HepG2 (cell line): ENCODE results near the gene MICAL1. TPM values are rescaled to one million over a fixed set of nuclear protein-coding genes. Genes with fewer than 3 reads are reported as not detected.

Experiments used
- AHR ChIP-seq: IDR thresholded peaks from 2 replicates; pipeline ENCODE4 v1.6.1; 2018; ENCODE audit warnings: missing genetic modification reagents, missing compliant biosample characterization
- AKNA ChIP-seq: sonication (generic); formaldehyde crosslinking; IDR thresholded peaks from 2 replicates; pipeline ENCODE4 v1.4.0; 2020; ENCODE audit warnings: missing genetic modification reagents, borderline replicate concordance
- CC2D1A ChIP-seq: sonication (generic); formaldehyde crosslinking; IDR thresholded peaks from 2 replicates; pipeline ENCODE4 v1.8.1; 2023; ENCODE audit warnings: mild to moderate bottlenecking, missing genetic modification reagents
- DPF2 ChIP-seq: sonication (generic); formaldehyde crosslinking; IDR thresholded peaks from 2 replicates; pipeline ENCODE4 v1.4.0; 2020; ENCODE audit warnings: mild to moderate bottlenecking, low read depth, missing genetic modification reagents, borderline replicate concordance
- FIP1L1 ChIP-seq: fragments of 200-400 bp; formaldehyde crosslinking; IDR thresholded peaks from 2 replicates; pipeline ENCODE4 v1.6.1; 2018; ENCODE audit warnings: low read depth, mild to moderate bottlenecking, low read length, moderate library complexity, borderline replicate concordance; ENCODE audit not compliant: insufficient read depth
- HHEX ChIP-seq: IDR thresholded peaks from 2 replicates; pipeline ENCODE4 v1.6.1; 2016; ENCODE audit warnings: control low read depth
- KAT2B ChIP-seq: fragments of 150-350 bp; IDR thresholded peaks from 2 replicates; pipeline ENCODE4 v1.6.1; 2014; ENCODE audit warnings: low read depth, low read length, borderline replicate concordance
- KLF13 ChIP-seq: sonication (generic); formaldehyde crosslinking; IDR thresholded peaks from 2 replicates; pipeline ENCODE4 v1.4.0; 2020; ENCODE audit warnings: mild to moderate bottlenecking, missing genetic modification reagents
- MBD4 ChIP-seq: IDR thresholded peaks from 2 replicates; pipeline ENCODE4 v1.6.1; 2012; ENCODE audit warnings: low read length, inconsistent platforms, borderline replicate concordance
- MLLT10 ChIP-seq: sonication (generic); formaldehyde crosslinking; IDR thresholded peaks from 2 replicates; pipeline ENCODE4 v1.4.0; 2020; ENCODE audit warnings: missing genetic modification reagents
- NR2F1 ChIP-seq, 2 experiments: fragments of 450-650 bp in 1 of 2; formaldehyde crosslinking in 1 of 2; IDR thresholded peaks; 2 replicates each; pipeline versions ENCODE4 v1.5.0 to v1.6.1; 2016 to 2020; ENCODE audit warnings: mild to moderate bottlenecking in 1 of 2, missing compliant biosample characterization in 1 of 2, missing genetic modification reagents in 1 of 2, moderate library complexity in 1 of 2
- PHF21A ChIP-seq: sonication (generic); formaldehyde crosslinking; IDR thresholded peaks from 2 replicates; pipeline ENCODE4 v1.5.0; 2020; ENCODE audit warnings: mild to moderate bottlenecking, missing genetic modification reagents
- RNF219 ChIP-seq: sonication (generic); formaldehyde crosslinking; IDR thresholded peaks from 2 replicates; pipeline ENCODE4 v1.5.0; 2020; ENCODE audit warnings: mild to moderate bottlenecking, missing genetic modification reagents
- SETDB1 ChIP-seq: sonication (generic); formaldehyde crosslinking; IDR thresholded peaks from 2 replicates; pipeline ENCODE4 v1.5.1; 2020; ENCODE audit warnings: missing genetic modification reagents, mild to moderate bottlenecking, borderline replicate concordance
- TRAFD1 ChIP-seq: sonication (generic); formaldehyde crosslinking; IDR thresholded peaks from 2 replicates; pipeline ENCODE4 v1.5.1; 2020; ENCODE audit warnings: missing genetic modification reagents, mild to moderate bottlenecking, borderline replicate concordance
- U2AF2 ChIP-seq: fragments of 200-400 bp; formaldehyde crosslinking; IDR thresholded peaks from 2 replicates; pipeline ENCODE4 v1.6.1; 2017; ENCODE audit warnings: low read depth, mild to moderate bottlenecking, low read length
- ZBTB1 ChIP-seq: sonication (generic); formaldehyde crosslinking; IDR thresholded peaks from 2 replicates; pipeline ENCODE4 v1.4.0; 2020; ENCODE audit warnings: missing genetic modification reagents, borderline replicate concordance
- ZFP1 ChIP-seq: IDR thresholded peaks from 2 replicates; pipeline ENCODE4 v1.6.1; 2016
- ZNF136 ChIP-seq: sonication (generic); formaldehyde crosslinking; IDR thresholded peaks from 2 replicates; pipeline ENCODE4 v1.8.1; 2022; ENCODE audit warnings: low read depth, mild to moderate bottlenecking, moderate library complexity, missing genetic modification reagents
- ZNF230 ChIP-seq: sonication (generic); formaldehyde crosslinking; IDR thresholded peaks from 2 replicates; pipeline ENCODE4 v1.4.0; 2020; ENCODE audit warnings: mild to moderate bottlenecking, missing genetic modification reagents
- ZNF780A ChIP-seq: sonication (generic); formaldehyde crosslinking; IDR thresholded peaks from 2 replicates; pipeline ENCODE4 v1.8.0; 2022; ENCODE audit warnings: mild to moderate bottlenecking, missing genetic modification reagents, moderate library complexity
- ZSCAN31 ChIP-seq: sonication (generic); formaldehyde crosslinking; IDR thresholded peaks from 2 replicates; pipeline ENCODE4 v1.5.0; 2020; ENCODE audit warnings: low read depth, mild to moderate bottlenecking, missing genetic modification reagents
- polyA plus RNA-seq, 8 experiments: library from polyadenylated mRNA; depleted of rRNA in 3 of 8; stranded (reverse) in 7 of 8; unstranded in 1 of 8; fragments of >200 nt; fragmentation: Illumina TruSeq in 4 of 8; extraction: Trizol in 4 of 8; gene quantifications; 2 replicates each; pipeline versions ENCODE4 v1.2.1 to v1.2.3, GENCODE V29; 2011 to 2016; ENCODE audit warnings: low read depth in 4 of 8, missing spikeins in 1 of 8, mixed read lengths in 1 of 8; ENCODE audit not compliant: insufficient read depth in 1 of 8
- total RNA-seq, 5 experiments: library from RNA; depleted of rRNA; stranded (reverse); fragments of >200 nt; fragmentation: Illumina TruSeq; extraction: Trizol; gene quantifications; 2 replicates each; pipeline ENCODE4 v1.2.3, GENCODE V29; 2016; ENCODE audit warnings: low read depth in 1 of 5

The MICAL1 gene
- total and polyA plus RNA-seq, 2 of the 13 experiments (the other 11 are each of a cell fraction or from before 2014, with no cell fraction given): 6.9 to 39.0 TPM

- TF ChIP-seq ZNF780A (CRISPR knock-in tag): no peak
- no peak for TF ChIP-seq KAT2B
- TF ChIP-seq HHEX (CRISPR knock-in tag): no peak
- TF ChIP-seq KLF13: no peak
- no peak for TF ChIP-seq ZFP1
- no peak for TF ChIP-seq TRAFD1
- no peak for TF ChIP-seq DPF2 (CRISPR knock-in tag)
- no peak for TF ChIP-seq RNF219 (CRISPR knock-in tag)
- no peak for TF ChIP-seq NR2F1 (CRISPR knock-in tag; IDR thresholded peaks at IDR 0.05)
- TF ChIP-seq MBD4: no peak
- TF ChIP-seq ZBTB1 (CRISPR knock-in tag): no peak
- TF ChIP-seq CC2D1A (CRISPR knock-in tag): no peak
- TF ChIP-seq AKNA: no peak
- TF ChIP-seq U2AF2: no peak
- TF ChIP-seq PHF21A: no peak
- no peak for TF ChIP-seq ZNF230 (CRISPR knock-in tag)
- peak; percentile 65; the same call in 1 of the 2 replicates for TF ChIP-seq ZSCAN31
- no peak for TF ChIP-seq FIP1L1
- TF ChIP-seq MLLT10: no peak
- no peak for TF ChIP-seq SETDB1 (CRISPR knock-in tag)
- no peak for TF ChIP-seq AHR (CRISPR knock-in tag)
- TF ChIP-seq ZNF136 (CRISPR knock-in tag): no peak
Observed at GRCh38 chr6:109482905-109483734, 27.5 kb upstream of the MICAL1 start, which contains the start of gene ZBTB24 (continued).
